Activated CD4-positive, alpha-beta memory T cell treated with anti-CD3 and anti-CD28 coated beads for 36 hours (primary cell): ENCODE results near the gene FDPS. TPM values are rescaled to one million over a fixed set of nuclear protein-coding genes. Genes with fewer than 3 reads are reported as not detected.
A peak's percentile ranks its signal among the peaks of the same experiment; 100 is the strongest.

Source experiments
- CTCF ChIA-PET: fragments of 350-600 bp; sonication (Branson Sonifier 250); formaldehyde crosslinking; loops from one replicate; lab custom pipeline; 2021; ENCODE audit warnings: antibody characterized with exemption, inconsistent platforms; lab: Charles Lee
- POLR2A ChIA-PET: fragments of 350-600 bp; sonication (Branson Sonifier 250); formaldehyde crosslinking; loops from one replicate; lab custom pipeline; 2021; ENCODE audit warnings: antibody characterized with exemption; lab: Charles Lee
- DNase-seq: peaks from one replicate; pipeline ENCODE4 v3.0.0-alpha.2; 2020
- H3K27ac Mint-ChIP-seq: one replicate; pipeline ENCODE4 v1.8.0; 2021; ENCODE audit warnings: mixed read lengths
- H3K27me3 Mint-ChIP-seq: one replicate; pipeline ENCODE4 v1.8.0; 2021; ENCODE audit warnings: mixed read lengths
- H3K36me3 Mint-ChIP-seq: one replicate; pipeline ENCODE4 v1.8.0; 2021; ENCODE audit warnings: mixed read lengths
- H3K4me1 Mint-ChIP-seq: one replicate; pipeline ENCODE4 v1.8.0; 2021; ENCODE audit warnings: low read depth, mixed read lengths
- H3K4me3 Mint-ChIP-seq: one replicate; pipeline ENCODE4 v1.8.0; 2021; ENCODE audit warnings: mild to moderate bottlenecking, mixed read lengths
- H3K9me3 Mint-ChIP-seq: one replicate; pipeline ENCODE4 v1.8.0; 2021; ENCODE audit warnings: mixed read lengths
- intact Hi-C: fragments of 100-400 bp; cut with micrococcal nuclease; formaldehyde crosslinking; loops from one replicate; pipeline ENCODE4 v1.15.1; 2023
- total RNA-seq, 2 experiments: library from RNA; stranded (reverse); gene quantifications; one replicate each; pipeline ENCODE4 v1.2.3, GENCODE V29; 2021

Gene FDPS
- total RNA-seq, 2 experiments from 2014 or later = 378 to 395 TPM

DNA sequence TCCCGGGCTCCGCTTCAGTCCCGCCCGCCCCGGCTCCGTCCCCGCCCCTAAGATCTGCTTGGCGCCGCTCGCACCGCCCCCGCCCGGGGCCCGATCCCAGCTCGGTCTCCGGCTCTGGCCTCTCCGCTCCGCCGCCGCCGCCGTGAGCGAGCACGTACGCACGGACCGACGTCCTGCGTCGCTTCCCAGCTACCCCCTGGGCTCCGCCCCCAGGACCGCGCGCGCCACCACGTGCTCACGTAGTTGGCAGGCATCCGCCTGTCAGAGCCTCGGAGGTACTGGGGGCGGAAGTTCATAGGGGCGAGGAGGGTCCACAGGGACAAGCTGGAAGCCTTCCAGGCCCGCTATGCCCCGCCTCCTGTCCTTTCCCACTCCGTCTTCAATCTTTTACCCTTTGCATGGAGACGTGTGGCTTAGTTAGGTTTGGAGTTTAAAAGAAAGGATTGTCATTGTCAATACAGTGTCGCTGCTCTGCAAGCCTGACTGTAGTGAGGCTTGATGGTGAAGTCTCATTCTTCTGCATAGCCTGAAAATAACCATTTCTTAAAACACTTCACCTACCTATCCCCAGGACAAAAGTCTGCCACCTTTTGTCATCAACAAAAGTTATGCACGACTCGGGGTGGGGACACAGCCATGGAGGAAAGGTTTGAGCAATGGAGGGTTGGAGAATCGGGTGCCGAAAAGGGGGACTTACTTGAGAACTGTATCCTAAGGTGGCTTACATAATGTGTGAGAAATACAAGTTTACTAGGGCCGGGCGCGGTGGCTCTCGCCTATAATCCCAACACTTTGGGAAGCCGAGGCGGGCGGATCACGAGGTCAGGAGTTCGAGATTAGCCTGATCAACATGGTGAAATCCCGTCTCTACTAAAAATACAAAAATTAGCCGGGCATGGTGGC, 35.1 kb upstream of the FDPS start, which contains the start of gene CLK2:
TSS of gene CLK2 (minus strand) at position 162 of the 903 bp plus-strand sequence. CDS start 2,527 bp downstream, outside the sequence.
- POLR2A ChIA-PET = interaction anchor here (0.5 to 2.5 kb wide), 10 partner anchors 10 to 590 kb away, joined by 3 to 14 read pairs (median 4); partner anchors contain the start of genes FDPS, GON4L and SCAMP3
- peaks cover 47% of the 10 kb centered on the region for H3K4me1 Mint-ChIP-seq
- intact Hi-C loops = loop anchor here (1.0 to 10.0 kb wide), 4 partner anchors 11 to 581 kb away; partner anchors contain the start of genes GON4L, SCAMP3 and SYT11

DNA sequence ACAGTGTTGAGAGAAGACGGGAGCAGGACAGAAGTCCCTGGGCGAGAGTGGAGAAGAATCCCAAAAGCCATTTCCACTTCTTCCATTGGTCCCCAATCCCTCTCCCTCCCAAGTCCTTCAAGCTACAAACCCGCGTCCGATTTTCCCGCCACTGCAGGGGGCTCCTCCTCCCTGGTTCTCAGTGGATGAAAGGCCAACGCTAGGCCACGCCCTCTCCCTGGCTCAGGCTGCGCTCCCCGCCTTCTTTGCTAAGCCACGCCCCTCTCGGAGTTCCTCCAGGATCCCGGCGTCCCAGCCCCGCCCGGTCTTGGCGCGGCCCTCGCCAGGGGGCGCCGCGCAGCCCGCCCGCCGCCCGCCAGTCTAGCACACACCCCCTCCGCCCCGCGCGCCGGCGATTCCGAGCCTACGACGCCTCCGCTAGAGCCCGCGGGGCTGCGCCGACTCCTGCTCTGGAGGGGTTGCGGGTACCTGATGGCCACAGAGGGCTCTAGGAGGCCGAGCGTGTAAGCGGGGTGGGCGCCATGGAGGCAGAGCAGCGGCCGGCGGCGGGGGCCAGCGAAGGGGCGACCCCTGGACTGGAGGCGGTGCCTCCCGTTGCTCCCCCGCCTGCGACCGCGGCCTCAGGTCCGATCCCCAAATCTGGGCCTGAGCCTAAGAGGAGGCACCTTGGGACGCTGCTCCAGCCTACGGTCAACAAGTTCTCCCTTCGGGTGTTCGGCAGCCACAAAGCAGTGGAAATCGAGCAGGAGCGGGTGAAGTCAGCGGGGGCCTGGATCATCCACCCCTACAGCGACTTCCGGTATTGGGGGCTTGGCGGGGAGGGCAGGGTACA, 31.4 kb upstream of the FDPS start, which contains the start of gene HCN3:
TSS of gene HCN3 (plus strand) at position 394 of the 832 bp plus-strand sequence. CDS start at position 522, 128 bp downstream.
- CTCF ChIA-PET = interaction anchor here (0.7 to 3.0 kb wide), 8 partner anchors 16 to 46 kb away, joined by 3 to 19 read pairs (median 8); partner anchors contain the start of genes FDPS and RUSC1

More for the DNA sequence above, 35.1 kb upstream of the FDPS start, which contains the start of gene CLK2:
- CTCF ChIA-PET = interaction anchor here (0.6 to 4.4 kb wide), 8 partner anchors 8 to 50 kb away, joined by 3 to 39 read pairs (median 4); partner anchors contain the start of genes FDPS and SCAMP3
- Mint-ChIP-seq H3K4me3 (peak within 1 kb of the TSS; percentile 88), H3K27me3 (no peaks in the 10 kb centered on the region), H3K27ac (peak within 1 kb of the TSS; percentile 85), H3K36me3 (peaks cover 30% of the 10 kb centered on the region), H3K9me3 (no peaks in the 10 kb centered on the region)
- DNase-seq = peak; percentile 98

DNA sequence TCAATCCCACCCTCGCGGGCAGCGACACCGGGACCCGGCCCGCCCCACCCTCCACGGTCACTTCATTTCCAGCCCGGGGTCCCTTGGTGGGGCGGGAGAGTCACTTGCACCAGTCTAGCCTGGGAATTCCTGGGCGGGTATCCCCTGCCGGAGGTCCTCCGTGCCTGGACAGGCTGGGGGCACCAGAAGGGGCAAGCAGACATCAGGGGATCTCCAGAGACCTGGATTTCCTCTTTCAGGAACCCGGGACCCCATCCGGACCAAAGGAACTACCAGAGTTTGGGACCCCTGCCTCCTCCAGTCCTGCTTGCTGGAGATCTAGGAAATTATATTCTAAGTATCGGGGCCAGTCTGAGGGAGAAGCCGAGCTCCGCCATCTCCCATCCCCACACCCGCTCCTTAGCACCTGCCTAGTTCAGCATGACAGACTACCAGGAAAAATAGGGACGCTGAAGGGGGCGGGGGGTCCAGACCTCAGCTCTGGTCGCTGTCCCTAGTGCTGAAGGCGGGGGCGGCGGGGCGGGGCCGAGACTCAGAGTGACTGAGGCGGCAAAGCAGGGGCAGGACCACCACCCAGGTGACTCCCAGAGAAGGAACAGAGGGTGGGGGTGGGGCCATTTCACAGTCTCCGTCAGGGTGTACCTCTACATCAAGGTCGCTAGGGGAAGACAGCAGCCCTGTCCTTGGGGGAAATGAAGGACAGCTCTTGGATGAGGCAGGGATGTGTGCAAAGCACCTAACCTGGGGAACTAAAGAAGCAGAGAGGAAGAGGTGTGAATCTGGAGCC, 30.6 kb upstream of the FDPS start:
- Mint-ChIP-seq H3K27ac (no peak overlapping the region), H3K27me3 (no peaks in the 10 kb centered on the region), H3K9me3 (no peaks in the 10 kb centered on the region), H3K4me1 (peaks cover 26% of the 10 kb centered on the region), H3K4me3 (peak overlapping the region; percentile 65), H3K36me3 (peaks cover 1% of the 10 kb centered on the region)
- intact Hi-C loops = loop anchor here (1.0 to 10.0 kb wide), 6 partner anchors 16 to 577 kb away; partner anchors contain the start of genes FDPS, GON4L, SCAMP3 and SYT11
- peak; percentile 89 for DNase-seq
- CTCF ChIA-PET = interaction anchor here (1.5 to 3.0 kb wide), 4 partner anchors 27 to 45 kb away, joined by 5 to 15 read pairs (median 10); partner anchors contain the start of gene FDPS
- POLR2A ChIA-PET = interaction anchor here (1.0 to 1.2 kb wide), 2 partner anchors 17 to 30 kb away, joined by 5 to 6 read pairs; partner anchors contain the start of gene FDPS

More for the DNA sequence above, 31.4 kb upstream of the FDPS start, which contains the start of gene HCN3:
- Mint-ChIP-seq H3K4me1 (peaks cover 32% of the 10 kb centered on the region), H3K36me3 (peaks cover 5% of the 10 kb centered on the region), H3K4me3 (peak within 1 kb of the TSS; percentile 65), H3K27ac (peak within 1 kb of the TSS; percentile 61), H3K27me3 (no peaks in the 10 kb centered on the region), H3K9me3 (no peaks in the 10 kb centered on the region)
- POLR2A ChIA-PET = interaction anchor here (1.0 to 1.6 kb wide), 2 partner anchors 31 to 43 kb away, joined by 3 to 6 read pairs; partner anchors contain the start of genes FDPS and RUSC1
- peak; percentile 96 for DNase-seq
- intact Hi-C loops = loop anchor here (1.0 to 10.0 kb wide), 6 partner anchors 15 to 578 kb away; partner anchors contain the start of genes FDPS, GON4L, SCAMP3 and SYT11

DNA sequence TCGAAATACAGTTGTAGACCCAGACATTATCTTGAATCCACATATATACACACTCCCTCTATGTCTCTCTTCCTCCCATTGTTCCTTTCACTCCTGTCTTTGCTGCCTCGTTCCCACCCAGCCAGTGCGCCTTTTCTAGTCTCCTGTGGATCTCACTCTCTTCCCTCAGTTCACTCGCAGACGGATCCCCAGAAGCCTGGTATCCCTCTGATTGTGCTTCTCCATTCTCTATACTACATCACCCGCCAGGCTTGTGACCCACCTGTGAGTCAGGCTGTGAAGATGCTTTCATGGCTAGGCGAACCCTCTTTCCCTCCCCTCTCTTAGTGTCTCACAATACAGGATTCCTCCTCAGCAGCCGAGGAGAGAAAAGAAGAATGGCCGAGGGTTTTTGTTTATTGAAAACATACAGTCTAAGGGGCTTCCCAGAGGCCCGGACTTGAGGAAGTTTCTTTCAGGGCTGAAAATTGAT, 29.9 kb upstream of the FDPS start:
- Mint-ChIP-seq H3K4me1 (peaks cover 22% of the 10 kb centered on the region), H3K27ac (no peak overlapping the region), H3K4me3 (no peak overlapping the region), H3K27me3 (no peaks in the 10 kb centered on the region), H3K9me3 (no peaks in the 10 kb centered on the region), H3K36me3 (no peaks in the 10 kb centered on the region)
- no peak for DNase-seq
- intact Hi-C loops = loop anchor here (5.0 to 10.0 kb wide), 3 partner anchors 259 to 576 kb away; partner anchors contain the start of genes GON4L and SYT11
- POLR2A ChIA-PET = interaction anchor here (1.0 to 1.2 kb wide), 2 partner anchors 17 to 29 kb away, joined by 5 to 6 read pairs; partner anchors contain the start of gene FDPS
- CTCF ChIA-PET = interaction anchor here (1.5 to 3.0 kb wide), 4 partner anchors 28 to 45 kb away, joined by 5 to 15 read pairs (median 10); partner anchors contain the start of gene FDPS

DNA sequence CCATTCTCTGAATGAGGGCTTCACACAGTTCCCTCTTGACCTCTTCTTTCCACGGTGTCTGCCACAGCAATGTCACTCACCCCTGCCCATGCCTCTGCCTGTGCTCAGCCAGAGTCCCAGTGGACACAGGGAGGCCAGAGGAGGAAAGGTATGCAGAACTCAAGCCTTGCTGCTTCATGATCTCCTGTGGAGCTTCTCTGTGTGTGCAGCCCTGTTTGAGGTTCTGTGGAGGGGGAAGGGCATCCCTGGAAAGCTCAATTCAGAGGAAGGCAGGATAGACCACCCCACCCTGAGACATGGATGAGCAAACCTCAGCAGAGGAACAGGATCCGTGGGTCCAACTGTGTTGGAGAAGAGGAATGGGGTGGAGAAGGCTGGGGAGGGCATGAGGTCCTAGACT, 29.4 kb upstream of the FDPS start:
- Mint-ChIP-seq H3K4me1 (peaks cover 20% of the 10 kb centered on the region), H3K9me3 (no peaks in the 10 kb centered on the region), H3K27me3 (no peaks in the 10 kb centered on the region), H3K36me3 (no peaks in the 10 kb centered on the region), H3K4me3 (no peak overlapping the region), H3K27ac (no peak overlapping the region)
- CTCF ChIA-PET = interaction anchor here (1.5 to 3.0 kb wide), 3 partner anchors 29 to 44 kb away, joined by 6 to 15 read pairs (median 14); partner anchors contain the start of gene FDPS
- DNase-seq = no peak
- intact Hi-C loops = loop anchor here (5.0 to 10.0 kb wide), 3 partner anchors 258 to 576 kb away; partner anchors contain the start of genes GON4L and SYT11
- POLR2A ChIA-PET = interaction anchor here (1.2 kb wide), 1 partner anchor 18 kb away, joined by 5 read pairs; no protein-coding TSS in a partner anchor

DNA sequence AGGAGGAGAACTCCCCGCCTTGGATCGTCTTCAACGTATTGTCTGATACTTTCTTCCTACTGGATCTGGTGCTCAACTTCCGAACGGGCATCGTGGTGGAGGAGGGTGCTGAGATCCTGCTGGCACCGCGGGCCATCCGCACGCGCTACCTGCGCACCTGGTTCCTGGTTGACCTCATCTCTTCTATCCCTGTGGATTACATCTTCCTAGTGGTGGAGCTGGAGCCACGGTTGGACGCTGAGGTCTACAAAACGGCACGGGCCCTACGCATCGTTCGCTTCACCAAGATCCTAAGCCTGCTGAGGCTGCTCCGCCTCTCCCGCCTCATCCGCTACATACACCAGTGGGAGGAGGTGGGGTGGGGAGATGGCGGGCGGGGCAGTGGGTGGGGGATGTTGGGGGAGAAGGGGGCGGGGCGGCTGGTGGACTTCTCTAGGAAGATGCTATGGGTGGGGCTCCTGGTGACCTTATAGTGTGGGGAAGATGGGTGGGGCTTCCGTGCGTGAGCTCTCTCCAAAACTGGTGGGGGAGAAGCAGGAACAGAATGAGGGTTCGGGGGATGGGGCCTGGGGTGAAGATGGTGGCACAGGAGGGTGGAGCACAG, 26.1 kb upstream of the FDPS start:
- Mint-ChIP-seq H3K4me1 (peaks cover 6% of the 10 kb centered on the region), H3K36me3 (no peaks in the 10 kb centered on the region), H3K4me3 (no peak overlapping the region), H3K27me3 (no peaks in the 10 kb centered on the region), H3K9me3 (no peaks in the 10 kb centered on the region), H3K27ac (no peak overlapping the region)
- ChIA-PET POLR2A (no interaction called here), CTCF (no interaction called here)
- intact Hi-C loops = no loop called here
- DNase-seq = no peak

DNA sequence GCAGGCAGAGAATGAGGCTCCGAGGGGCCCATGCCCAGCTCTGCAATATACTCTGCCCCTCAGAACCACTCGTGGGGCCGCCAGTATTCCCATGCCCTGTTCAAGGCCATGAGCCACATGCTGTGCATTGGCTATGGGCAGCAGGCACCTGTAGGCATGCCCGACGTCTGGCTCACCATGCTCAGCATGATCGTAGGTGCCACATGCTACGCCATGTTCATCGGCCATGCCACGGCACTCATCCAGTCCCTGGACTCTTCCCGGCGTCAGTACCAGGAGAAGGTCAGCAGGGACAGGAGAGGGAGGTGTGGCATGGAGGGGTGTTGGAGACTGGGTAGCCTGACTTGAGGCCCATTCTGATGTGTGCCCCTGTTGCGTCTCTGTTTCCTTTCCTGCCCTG, 24.2 kb upstream of the FDPS start:
- CTCF ChIA-PET = no interaction called here
- Mint-ChIP-seq H3K36me3 (no peaks in the 10 kb centered on the region), H3K9me3 (no peaks in the 10 kb centered on the region), H3K4me3 (no peak overlapping the region), H3K4me1 (no peaks in the 10 kb centered on the region), H3K27me3 (no peaks in the 10 kb centered on the region), H3K27ac (no peak overlapping the region)
- intact Hi-C loops = no loop called here
- no peak for DNase-seq
- POLR2A ChIA-PET = no interaction called here

DNA sequence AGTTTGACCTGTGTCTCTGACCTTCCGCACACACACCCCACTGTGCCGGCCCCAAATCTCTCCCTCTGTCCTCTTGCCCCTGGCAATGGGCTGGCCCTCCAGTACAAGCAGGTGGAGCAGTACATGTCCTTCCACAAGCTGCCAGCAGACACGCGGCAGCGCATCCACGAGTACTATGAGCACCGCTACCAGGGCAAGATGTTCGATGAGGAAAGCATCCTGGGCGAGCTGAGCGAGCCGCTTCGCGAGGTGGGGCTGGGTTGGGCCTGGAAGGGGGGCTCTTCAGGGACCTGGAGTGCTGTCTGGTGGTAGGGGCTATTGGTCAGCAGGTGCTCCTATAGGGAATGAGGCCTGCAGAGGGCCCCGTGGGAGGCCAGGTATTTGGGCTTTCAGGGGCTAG, 23.6 kb upstream of the FDPS start:
- Mint-ChIP-seq H3K4me1 (no peaks in the 10 kb centered on the region), H3K4me3 (no peak overlapping the region), H3K9me3 (no peaks in the 10 kb centered on the region), H3K27ac (no peak overlapping the region), H3K36me3 (no peaks in the 10 kb centered on the region), H3K27me3 (no peaks in the 10 kb centered on the region)
- POLR2A ChIA-PET = no interaction called here
- intact Hi-C loops = no loop called here
- CTCF ChIA-PET = no interaction called here
- no peak for DNase-seq

DNA sequence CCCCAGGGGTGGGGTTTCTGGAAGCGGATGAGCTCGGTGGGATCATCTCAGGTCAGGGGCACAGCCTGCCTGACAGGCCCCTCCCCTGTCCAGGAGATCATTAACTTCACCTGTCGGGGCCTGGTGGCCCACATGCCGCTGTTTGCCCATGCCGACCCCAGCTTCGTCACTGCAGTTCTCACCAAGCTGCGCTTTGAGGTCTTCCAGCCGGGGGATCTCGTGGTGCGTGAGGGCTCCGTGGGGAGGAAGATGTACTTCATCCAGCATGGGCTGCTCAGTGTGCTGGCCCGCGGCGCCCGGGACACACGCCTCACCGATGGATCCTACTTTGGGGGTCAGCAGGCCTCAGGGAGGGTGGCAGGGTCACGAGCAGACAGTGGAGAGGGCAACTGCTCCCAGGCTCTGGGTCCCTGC, 23.0 kb upstream of the FDPS start:
- no peak overlapping the region for H3K4me3 Mint-ChIP-seq
- no peaks in the 10 kb centered on the region for H3K36me3 Mint-ChIP-seq
- CTCF ChIA-PET = interaction anchor here (0.6 kb wide), 1 partner anchor 27 kb away, joined by 3 read pairs; no protein-coding TSS in a partner anchor
- intact Hi-C loops = no loop called here
- no peak overlapping the region for H3K27ac Mint-ChIP-seq
- H3K4me1 Mint-ChIP-seq = no peaks in the 10 kb centered on the region
- H3K27me3 Mint-ChIP-seq = no peaks in the 10 kb centered on the region
- POLR2A ChIA-PET = no interaction called here
- H3K9me3 Mint-ChIP-seq = no peaks in the 10 kb centered on the region
- DNase-seq = no peak

DNA sequence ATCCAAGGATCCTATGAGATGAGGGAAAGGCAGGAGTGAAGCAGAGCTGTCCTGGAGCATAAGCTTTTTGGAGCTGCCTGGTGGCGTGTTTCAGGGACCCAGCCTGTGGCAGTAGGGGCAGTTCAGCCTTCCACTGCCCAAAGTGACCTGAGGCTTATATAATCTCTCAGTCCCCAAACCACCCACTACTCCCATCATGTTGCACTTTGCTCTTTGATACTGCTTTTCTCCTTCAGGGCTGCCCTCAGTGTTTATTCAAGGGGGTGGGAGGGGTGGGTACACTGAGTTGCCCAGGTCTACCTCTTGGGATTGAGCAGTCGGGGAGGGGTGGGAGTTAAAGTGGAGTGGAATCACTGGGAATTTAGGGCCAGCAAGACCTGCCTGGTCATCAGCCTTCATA, 22.1 kb upstream of the FDPS start:
- no peak overlapping the region for H3K4me3 Mint-ChIP-seq
- intact Hi-C loops = no loop called here
- ChIA-PET POLR2A (no interaction called here), CTCF (no interaction called here)
- no peaks in the 10 kb centered on the region for H3K36me3 Mint-ChIP-seq
- no peak for DNase-seq
- H3K9me3 Mint-ChIP-seq = no peaks in the 10 kb centered on the region
- H3K27me3 Mint-ChIP-seq = no peaks in the 10 kb centered on the region
- no peak overlapping the region for H3K27ac Mint-ChIP-seq
- H3K4me1 Mint-ChIP-seq = no peaks in the 10 kb centered on the region
